ENCODE measurements around the gene TTN. TPM values are rescaled to one million over a fixed set of nuclear protein-coding genes. Genes with fewer than 3 reads are reported as not detected.

The TTN gene
- total and polyA plus RNA-seq, 2 donors (not counting 1 experiment from before 2014, with no cell fraction given), result 0.14 to 0.33 TPM

DNA sequence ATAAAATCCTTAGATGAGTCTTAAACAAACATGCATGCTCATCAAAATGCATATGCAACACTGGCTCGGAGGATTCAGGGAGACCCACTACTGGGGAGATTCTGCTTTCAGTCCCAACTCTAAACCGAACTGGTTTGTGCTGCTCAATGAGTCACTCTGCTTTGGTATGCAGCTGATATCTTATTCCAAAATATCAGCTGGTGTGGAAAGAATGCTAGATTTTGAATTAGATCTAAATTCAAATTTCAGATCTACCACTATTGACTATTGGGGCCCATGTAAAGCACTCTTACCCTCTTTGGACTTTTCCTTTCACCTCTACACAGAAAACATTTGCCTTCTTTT is 39.2 kb upstream of the TTN start:
- Histone ChIP-seq H3K4me2 (ENCODE audit: extremely low read depth, insufficient read depth, low read length) (no peak overlapping the region), H3K27ac (ENCODE audit: insufficient read depth, low read length) (no peak overlapping the region), H4K20me1 (ENCODE audit: control insufficient read depth, extremely low read depth, insufficient read depth, low read length) (no peaks in the 10 kb centered on the region), H2AFZ (ENCODE audit: low read length) (no peak overlapping the region), H3K27me3 (ENCODE audit: control insufficient read depth, insufficient read depth, low read length) (no peaks in the 10 kb centered on the region), H3K36me3 (ENCODE audit: control insufficient read depth, insufficient read depth, low read length) (no peaks in the 10 kb centered on the region), H3K4me1 (ENCODE audit: control insufficient read depth, extremely low read depth, insufficient read depth, low read length) (peaks cover 5% of the 10 kb centered on the region), H3K9me3 (ENCODE audit: control insufficient read depth, insufficient read depth, low read depth, low read length) (no peaks in the 10 kb centered on the region), H3K79me2 (ENCODE audit: control insufficient read depth, insufficient read depth, low read length) (no peaks in the 10 kb centered on the region), H3K4me3 (replicated peaks in 1 of 4; ENCODE audit: control extremely low read depth in 1 of 4, insufficient read depth in 1 of 4, low read depth in 3 of 4, low read length in 4 of 4) (no peak overlapping the region), H3K9ac (ENCODE audit: insufficient read depth, low read length) (no peak overlapping the region)
- TF ChIP-seq, protein P1, sequence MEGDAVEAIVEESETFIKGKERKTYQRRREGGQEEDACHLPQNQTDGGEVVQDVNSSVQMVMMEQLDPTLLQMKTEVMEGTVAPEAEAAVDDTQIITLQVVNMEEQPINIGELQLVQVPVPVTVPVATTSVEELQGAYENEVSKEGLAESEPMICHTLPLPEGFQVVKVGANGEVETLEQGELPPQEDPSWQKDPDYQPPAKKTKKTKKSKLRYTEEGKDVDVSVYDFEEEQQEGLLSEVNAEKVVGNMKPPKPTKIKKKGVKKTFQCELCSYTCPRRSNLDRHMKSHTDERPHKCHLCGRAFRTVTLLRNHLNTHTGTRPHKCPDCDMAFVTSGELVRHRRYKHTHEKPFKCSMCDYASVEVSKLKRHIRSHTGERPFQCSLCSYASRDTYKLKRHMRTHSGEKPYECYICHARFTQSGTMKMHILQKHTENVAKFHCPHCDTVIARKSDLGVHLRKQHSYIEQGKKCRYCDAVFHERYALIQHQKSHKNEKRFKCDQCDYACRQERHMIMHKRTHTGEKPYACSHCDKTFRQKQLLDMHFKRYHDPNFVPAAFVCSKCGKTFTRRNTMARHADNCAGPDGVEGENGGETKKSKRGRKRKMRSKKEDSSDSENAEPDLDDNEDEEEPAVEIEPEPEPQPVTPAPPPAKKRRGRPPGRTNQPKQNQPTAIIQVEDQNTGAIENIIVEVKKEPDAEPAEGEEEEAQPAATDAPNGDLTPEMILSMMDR (conservative IDR thresholded peaks at IDR 0.05 in 1 of 2, IDR thresholded peaks at IDR 0.05 in 1 of 2; ENCODE audit: low read depth in 1 of 2, low read length in 2 of 2), result no peak
- TF ChIP-seq EZH2 (IDR thresholded peaks at IDR 0.05; ENCODE audit: low read length, missing control alignments), result no peak
- DNase-seq (ENCODE audit: low read depth in 2 of 2), result peak in 1 of 2 donors; percentile 53

DNA sequence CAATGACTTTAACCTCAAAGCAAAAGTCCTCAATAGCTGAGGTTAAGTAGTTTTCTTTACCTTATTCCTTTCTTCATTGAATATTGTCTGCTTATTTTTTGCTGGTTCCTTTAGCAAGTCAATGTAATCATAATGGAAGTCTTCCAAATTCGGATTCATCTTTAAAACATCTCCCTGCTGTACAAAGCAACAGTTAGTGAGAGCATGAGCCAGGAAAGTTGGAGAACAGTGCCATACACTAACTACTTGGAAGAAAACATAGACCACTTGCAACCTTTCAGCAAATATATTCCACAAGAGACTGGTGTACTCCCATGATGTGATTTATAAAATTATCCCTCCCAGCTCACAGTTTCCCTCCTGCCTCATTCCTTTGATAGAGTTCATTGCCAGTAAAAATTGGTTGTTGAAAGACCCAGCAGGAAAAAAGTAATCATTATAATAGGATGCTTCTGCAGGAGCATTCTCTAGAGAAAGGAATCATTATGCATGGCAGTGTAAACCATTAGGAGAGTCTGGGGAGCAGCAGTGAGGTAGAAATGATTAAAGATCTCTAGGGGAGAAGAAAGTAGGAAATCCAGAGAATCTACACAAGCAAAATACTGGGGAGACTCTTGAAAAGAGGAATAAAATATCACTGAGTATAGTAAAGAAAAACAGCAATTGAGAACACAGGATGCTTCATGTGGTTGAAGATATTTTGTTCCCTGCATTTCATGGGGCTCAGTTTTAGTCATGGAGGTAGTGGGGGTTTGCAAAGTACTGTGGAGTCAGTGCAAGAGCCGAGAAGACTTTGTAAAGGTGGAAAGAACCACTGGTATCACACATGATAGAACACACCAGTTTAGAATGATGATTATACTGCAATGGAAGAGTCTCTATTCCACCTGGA is 38.6 kb upstream of the TTN start:
- Histone ChIP-seq H3K27me3 (ENCODE audit: control insufficient read depth, insufficient read depth, low read length) (no peaks in the 10 kb centered on the region), H3K79me2 (ENCODE audit: control insufficient read depth, insufficient read depth, low read length) (no peaks in the 10 kb centered on the region), H3K4me1 (ENCODE audit: control insufficient read depth, extremely low read depth, insufficient read depth, low read length) (peaks cover 5% of the 10 kb centered on the region), H3K9me3 (ENCODE audit: control insufficient read depth, insufficient read depth, low read depth, low read length) (no peaks in the 10 kb centered on the region), H4K20me1 (ENCODE audit: control insufficient read depth, extremely low read depth, insufficient read depth, low read length) (no peaks in the 10 kb centered on the region), H3K27ac (ENCODE audit: insufficient read depth, low read length) (no peak overlapping the region), H3K4me2 (ENCODE audit: extremely low read depth, insufficient read depth, low read length) (no peak overlapping the region), H3K4me3 (replicated peaks in 1 of 4; ENCODE audit: control extremely low read depth in 1 of 4, insufficient read depth in 1 of 4, low read depth in 3 of 4, low read length in 4 of 4) (no peak overlapping the region), H3K9ac (ENCODE audit: insufficient read depth, low read length) (no peak overlapping the region), H3K36me3 (ENCODE audit: control insufficient read depth, insufficient read depth, low read length) (no peaks in the 10 kb centered on the region), H2AFZ (ENCODE audit: low read length) (no peak overlapping the region)
- peak; percentile 88 for DNase-seq (ENCODE audit: low read depth in 2 of 2)
- TF ChIP-seq, protein P1 (conservative IDR thresholded peaks at IDR 0.05 in 1 of 2, IDR thresholded peaks at IDR 0.05 in 1 of 2; ENCODE audit: low read depth in 1 of 2, low read length in 2 of 2), result no peak
- no peak for TF ChIP-seq EZH2 (IDR thresholded peaks at IDR 0.05; ENCODE audit: low read length, missing control alignments)

DNA sequence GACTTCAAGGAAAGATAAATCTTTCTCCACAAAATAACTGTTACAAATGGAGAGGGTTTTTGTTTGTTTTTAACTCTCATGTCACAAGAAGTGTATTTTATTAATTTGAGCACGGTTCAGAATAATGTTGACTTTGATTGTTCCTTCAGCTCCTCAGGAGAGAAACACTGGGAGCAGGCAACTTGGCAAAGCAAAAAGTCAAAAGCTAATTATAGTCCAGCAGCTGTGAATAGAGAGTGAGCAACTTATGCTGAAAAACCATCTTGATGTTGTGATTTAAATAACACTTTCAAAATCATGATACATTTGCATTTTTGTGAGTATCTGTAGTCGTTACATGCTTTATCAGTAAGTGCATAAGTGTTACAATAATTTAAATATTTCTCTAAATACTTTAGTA is 37.5 kb upstream of the TTN start:
- no peak overlapping the region for H3K4me3 ChIP-seq (replicated peaks in 1 of 4; ENCODE audit: control extremely low read depth in 1 of 4, insufficient read depth in 1 of 4, low read depth in 3 of 4, low read length in 4 of 4)
- H3K4me2 ChIP-seq (ENCODE audit: extremely low read depth, insufficient read depth, low read length), result no peak overlapping the region
- H3K36me3 ChIP-seq (ENCODE audit: control insufficient read depth, insufficient read depth, low read length), result no peaks in the 10 kb centered on the region
- H3K9ac ChIP-seq (ENCODE audit: insufficient read depth, low read length), result no peak overlapping the region
- no peaks in the 10 kb centered on the region for H3K9me3 ChIP-seq (ENCODE audit: control insufficient read depth, insufficient read depth, low read depth, low read length)
- no peak for DNase-seq (ENCODE audit: low read depth in 2 of 2)
- H2AFZ ChIP-seq (ENCODE audit: low read length), result no peak overlapping the region
- no peaks in the 10 kb centered on the region for H4K20me1 ChIP-seq (ENCODE audit: control insufficient read depth, extremely low read depth, insufficient read depth, low read length)
- H3K27me3 ChIP-seq (ENCODE audit: control insufficient read depth, insufficient read depth, low read length), result no peaks in the 10 kb centered on the region
- H3K27ac ChIP-seq (ENCODE audit: insufficient read depth, low read length), result no peak overlapping the region
- peaks cover 5% of the 10 kb centered on the region for H3K4me1 ChIP-seq (ENCODE audit: control insufficient read depth, extremely low read depth, insufficient read depth, low read length)
- H3K79me2 ChIP-seq (ENCODE audit: control insufficient read depth, insufficient read depth, low read length), result no peaks in the 10 kb centered on the region
- no peak for TF ChIP-seq EZH2 (IDR thresholded peaks at IDR 0.05; ENCODE audit: low read length, missing control alignments)
- TF ChIP-seq, protein P1 (conservative IDR thresholded peaks at IDR 0.05 in 1 of 2, IDR thresholded peaks at IDR 0.05 in 1 of 2; ENCODE audit: low read depth in 1 of 2, low read length in 2 of 2), result no peak

Measured in fibroblast of lung (primary cell).